H1 (cell line): ENCODE results near the gene NAA16. TPM values are rescaled to one million over a fixed set of nuclear protein-coding genes. Genes with fewer than 3 reads are reported as not detected.

ENCODE experiments used
- CTCF ChIA-PET: fragments of 300-600 bp; sonication (Branson Sonifier 250); formaldehyde crosslinking; loops from one replicate; lab custom pipeline; 2021; ENCODE audit not compliant: partially characterized antibody; lab: Charles Lee
- POLR2A ChIA-PET: fragments of 300-600 bp; sonication (Branson Sonifier 250); formaldehyde crosslinking; loops from one replicate; lab custom pipeline; 2021; ENCODE audit warnings: inconsistent platforms; ENCODE audit not compliant: partially characterized antibody; lab: Charles Lee
- DNase-seq, 2 experiments: peaks; one replicate each; pipeline versions ENCODE4 v3.0.0 to v3.0.0-alpha.2; 2010 to 2022; ENCODE audit warnings: low spot score in 2 of 2, low read depth in 1 of 2, mixed read lengths in 1 of 2
- FAIRE-seq: peaks from 2 replicates; lab custom pipeline; 2011; peaks lifted over from hg19 to GRCh38; lab: Jason Lieb, UNC
- H2AFZ ChIP-seq: 2 replicates; pipeline ENCODE4 v1.8.1; 2012; ENCODE audit warnings: low read length, inconsistent platforms
- H2AK5ac ChIP-seq: 2 replicates; pipeline ENCODE4 v1.6.1; 2013; ENCODE audit warnings: low read depth, low read length
- H2BK120ac ChIP-seq: replicated peaks from 2 replicates; pipeline ENCODE3; 2013; ENCODE audit warnings: low read depth, low read length, inconsistent platforms
- H2BK12ac ChIP-seq: 2 replicates; pipeline ENCODE4 v1.6.1; 2013; ENCODE audit warnings: low read depth, low read length
- H2BK15ac ChIP-seq: 2 replicates; pipeline ENCODE4 v1.6.1; 2013; ENCODE audit warnings: low read length
- H2BK20ac ChIP-seq: 2 replicates; pipeline ENCODE4 v1.6.1; 2013; ENCODE audit warnings: low read length
- H2BK5ac ChIP-seq: 2 replicates; pipeline ENCODE4 v1.6.1; 2013; ENCODE audit warnings: low read depth, low read length
- H3K14ac ChIP-seq: 2 replicates; pipeline ENCODE4 v1.6.1; 2013; ENCODE audit warnings: inconsistent platforms; ENCODE audit not compliant: insufficient read length
- H3K18ac ChIP-seq: 2 replicates; pipeline ENCODE4 v1.6.1; 2013; ENCODE audit warnings: low read length; ENCODE audit errors: extremely low read depth
- H3K23ac ChIP-seq: 2 replicates; pipeline ENCODE4 v1.6.1; 2013; ENCODE audit warnings: inconsistent platforms; ENCODE audit not compliant: insufficient read length
- H3K23me2 ChIP-seq: 2 replicates; pipeline ENCODE4 v1.6.1; 2013; ENCODE audit warnings: low read depth, low read length
- H3K27ac ChIP-seq: 2 replicates; pipeline ENCODE4 v1.6.1; 2011; ENCODE audit warnings: low read depth, low read length, inconsistent platforms
- H3K27me3 ChIP-seq, 4 experiments: replicated peaks in 1 of 4; 1 replicate in 1 of 4; 2 replicates in 3 of 4; pipeline versions ENCODE4 v1.6.1 to v1.8.1; 2011 to 2013; ENCODE audit warnings: low read length in 3 of 4, mild to moderate bottlenecking in 3 of 4, inconsistent platforms in 2 of 4, mixed read lengths in 2 of 4, moderate library complexity in 1 of 4; ENCODE audit not compliant: control insufficient read depth in 3 of 4, insufficient read depth in 3 of 4; ENCODE audit errors: extremely low read depth in 1 of 4
- H3K36me3 ChIP-seq, 4 experiments: 2 replicates each; pipeline versions ENCODE4 v1.6.1 to v1.8.1; 2011 to 2013; ENCODE audit warnings: mild to moderate bottlenecking in 4 of 4, low read length in 3 of 4, moderate library complexity in 2 of 4, control low read depth in 1 of 4, inconsistent platforms in 1 of 4; ENCODE audit not compliant: insufficient read depth in 4 of 4, control insufficient read depth in 2 of 4
- H3K4ac ChIP-seq: replicated peaks from 2 replicates; pipeline ENCODE3; 2013; ENCODE audit warnings: low read length, low read depth, mixed read lengths, inconsistent platforms; ENCODE audit not compliant: insufficient read length
- H3K4me1 ChIP-seq, 4 experiments: replicated peaks in 1 of 4; 1 replicate in 1 of 4; 2 replicates in 3 of 4; pipeline versions ENCODE4 v1.6.1 to v1.8.1; 2011 to 2013; ENCODE audit warnings: low read length in 3 of 4, inconsistent platforms in 2 of 4, mixed read lengths in 1 of 4; ENCODE audit not compliant: insufficient read depth in 4 of 4, control insufficient read depth in 3 of 4
- H3K4me2 ChIP-seq, 2 experiments: 2 replicates each; pipeline versions ENCODE4 v1.6.1 to v1.8.1; 2011 to 2013; ENCODE audit warnings: low read depth in 2 of 2, low read length in 2 of 2, control low read depth in 1 of 2, inconsistent platforms in 1 of 2, mild to moderate bottlenecking in 1 of 2; ENCODE audit not compliant: insufficient read depth in 1 of 2
- H3K4me3 ChIP-seq, 4 experiments: fragments of 200-600, 300-600 bp in 1 of 4; sonication (generic), shearing (Covaris generic), sonication (Bioruptor Twin) in 1 of 4; 2 replicates each; pipeline versions ENCODE4 v1.5.1 to v1.8.1; 2011 to 2016; ENCODE audit warnings: low read length in 4 of 4, low read depth in 3 of 4, control low read depth in 2 of 4, inconsistent platforms in 2 of 4, mild to moderate bottlenecking in 2 of 4, mixed read lengths in 1 of 4, moderate library complexity in 1 of 4; ENCODE audit not compliant: insufficient read depth in 2 of 4; ENCODE audit errors: extremely low read depth in 1 of 4
- H3K56ac ChIP-seq: replicated peaks from 2 replicates; pipeline ENCODE3; 2013; ENCODE audit warnings: low read depth, mild to moderate bottlenecking, mixed read lengths, low read length, inconsistent platforms; ENCODE audit not compliant: insufficient read length
- H3K79me1 ChIP-seq: 2 replicates; pipeline ENCODE4 v1.6.1; 2013; ENCODE audit warnings: low read depth, low read length, control low read depth
- H3K79me2 ChIP-seq, 2 experiments: 2 replicates each; pipeline versions ENCODE4 v1.6.1 to v1.8.1; 2012 to 2013; ENCODE audit warnings: low read length in 2 of 2, mild to moderate bottlenecking in 2 of 2, inconsistent platforms in 1 of 2; ENCODE audit not compliant: insufficient read depth in 2 of 2, control insufficient read depth in 1 of 2
- H3K9ac ChIP-seq, 4 experiments: replicated peaks in 1 of 4; 1 replicate in 1 of 4; 2 replicates in 3 of 4; pipeline versions ENCODE4 v1.6.1 to v1.8.1; 2011 to 2013; ENCODE audit warnings: low read depth in 3 of 4, low read length in 3 of 4, control low read depth in 2 of 4, mild to moderate bottlenecking in 2 of 4, moderate library complexity in 2 of 4, inconsistent platforms in 1 of 4; ENCODE audit errors: extremely low read depth in 1 of 4
- H3K9me3 ChIP-seq, 2 experiments: 2 replicates each; pipeline versions ENCODE4 v1.6.1 to v1.8.1; 2012 to 2013; ENCODE audit warnings: mild to moderate bottlenecking in 2 of 2, moderate library complexity in 2 of 2, control low read depth in 1 of 2, inconsistent platforms in 1 of 2, low read depth in 1 of 2, low read length in 1 of 2, mixed read lengths in 1 of 2; ENCODE audit not compliant: insufficient read depth in 2 of 2
- H4K20me1 ChIP-seq, 2 experiments: replicated peaks in 1 of 2; 2 replicates each; pipeline versions ENCODE3 to v1.8.1; 2011 to 2013; ENCODE audit warnings: inconsistent platforms in 2 of 2, low read length in 2 of 2, mild to moderate bottlenecking in 1 of 2; ENCODE audit not compliant: insufficient read depth in 2 of 2, control insufficient read depth in 1 of 2
- H4K5ac ChIP-seq: 2 replicates; pipeline ENCODE4 v1.6.1; 2013; ENCODE audit warnings: low read length, low read depth, mixed read lengths, inconsistent platforms; ENCODE audit not compliant: insufficient read length
- H4K8ac ChIP-seq: 2 replicates; pipeline ENCODE4 v1.8.0; 2013; ENCODE audit warnings: mild to moderate bottlenecking, moderate library complexity, low read length, inconsistent platforms; ENCODE audit not compliant: insufficient read depth; ENCODE audit errors: extremely low read depth
- H4K91ac ChIP-seq: replicated peaks from 2 replicates; pipeline ENCODE3; 2013; ENCODE audit warnings: low read length, mixed read lengths, inconsistent platforms; ENCODE audit not compliant: insufficient read length
- BACH1 ChIP-seq: IDR thresholded peaks from 2 replicates; pipeline ENCODE4 v1.6.1; 2012; ENCODE audit warnings: low read length, improper control_type of control experiment
- CBX5 ChIP-seq: fragments of 300-800, 300-1000 bp; sonication (generic); IDR thresholded peaks from 2 replicates; pipeline ENCODE4 v1.7.1; 2016; ENCODE audit warnings: antibody characterized with exemption, low read length, low read depth
- CEBPB ChIP-seq: IDR thresholded peaks from 2 replicates; pipeline ENCODE4 v1.6.1; 2012; ENCODE audit warnings: low read depth, low read length
- CREB1 ChIP-seq: IDR thresholded peaks from 2 replicates; pipeline ENCODE4 v1.6.1; 2012; ENCODE audit warnings: inconsistent platforms
- CTBP2 ChIP-seq: IDR thresholded peaks from 2 replicates; pipeline ENCODE4 v1.7.0; 2011; ENCODE audit warnings: borderline replicate concordance, mild to moderate bottlenecking, moderate library complexity, mixed read lengths, low read length; ENCODE audit not compliant: insufficient read depth, insufficient read length
- HDAC6 ChIP-seq: IDR thresholded peaks from one replicate; pipeline ENCODE4 v1.7.1; 2012; ENCODE audit warnings: low read depth, mild to moderate bottlenecking, inconsistent platforms, low read length, moderate library complexity
- NRF1 ChIP-seq: IDR thresholded peaks from 2 replicates; pipeline ENCODE4 v1.6.1; 2011; ENCODE audit warnings: mild to moderate bottlenecking, low read depth, low read length, improper control_type of control experiment
- PHF8 ChIP-seq: fragments of 200-600 bp; sonication (generic); conservative IDR thresholded peaks from 2 replicates; pipeline ENCODE4 v1.7.1; 2012; ENCODE audit warnings: low read depth, mild to moderate bottlenecking, inconsistent platforms, low read length, moderate library complexity
- RFX5 ChIP-seq: IDR thresholded peaks from 2 replicates; pipeline ENCODE4 v1.6.1; 2011; ENCODE audit warnings: low read depth, low read length, improper control_type of control experiment, borderline replicate concordance
- TAF7 ChIP-seq: optimal IDR thresholded peaks from 2 replicates; pipeline ENCODE3; 2011; ENCODE audit warnings: low read depth, mild to moderate bottlenecking, inconsistent platforms, low read length, moderate library complexity, borderline replicate concordance
- WGBS, 2 experiments: shearing (Covaris generic) in 1 of 2; methylation state at CpG; one replicate each; pipeline versions ENCODE4 v1.1.6 to v1.1.7; 2013 to 2015; ENCODE audit warnings: low lambda C conversion rate in 2 of 2, mixed read lengths in 2 of 2, inconsistent platforms in 1 of 2, low coverage in 1 of 2, missing lambda C conversion rate in 1 of 2; ENCODE audit not compliant: insufficient replicate concordance in 2 of 2, insufficient coverage in 1 of 2, insufficient read length in 1 of 2; ENCODE audit errors: extremely low coverage in 1 of 2, missing lambda C conversion rate in 1 of 2; 5-methylcytosine and 5-hydroxymethylcytosine counted together
- polyA plus RNA-seq, 7 experiments: library from polyadenylated mRNA; depleted of rRNA in 3 of 7; stranded (reverse) in 5 of 7; unstranded in 2 of 7; fragments of >200 nt in 5 of 7; fragments of 200-250 nt in 2 of 7; gene quantifications; 1 replicate in 5 of 7; 2 replicates in 1 of 7; 4 replicates in 1 of 7; pipeline versions ENCODE4 v1.2.1 to v1.2.3, GENCODE V29; 2011 to 2013; ENCODE audit warnings: missing spikeins in 2 of 7, mixed read lengths in 2 of 7
- total RNA-seq: library from RNA; stranded (reverse); fragmentation: NEBNext Ultra II Directional; extraction: Animal tissue kit (Norgen Biotek cat#: 25700); gene quantifications from 2 replicates; pipeline ENCODE4 v1.2.1, GENCODE V29; 2021
- TF ChIP-seq, protein P1 (sequence below): IDR thresholded peaks from 2 replicates; pipeline ENCODE4 v1.6.1; 2011; ENCODE audit warnings: low read depth, mild to moderate bottlenecking, low read length; ENCODE audit not compliant: insufficient read depth

NAA16 gene
- total and polyA plus RNA-seq, 2 of the 8 experiments (the other 6 are each of a cell fraction or from before 2014, with no cell fraction given): 11.4 to 40.0 TPM

DNA sequence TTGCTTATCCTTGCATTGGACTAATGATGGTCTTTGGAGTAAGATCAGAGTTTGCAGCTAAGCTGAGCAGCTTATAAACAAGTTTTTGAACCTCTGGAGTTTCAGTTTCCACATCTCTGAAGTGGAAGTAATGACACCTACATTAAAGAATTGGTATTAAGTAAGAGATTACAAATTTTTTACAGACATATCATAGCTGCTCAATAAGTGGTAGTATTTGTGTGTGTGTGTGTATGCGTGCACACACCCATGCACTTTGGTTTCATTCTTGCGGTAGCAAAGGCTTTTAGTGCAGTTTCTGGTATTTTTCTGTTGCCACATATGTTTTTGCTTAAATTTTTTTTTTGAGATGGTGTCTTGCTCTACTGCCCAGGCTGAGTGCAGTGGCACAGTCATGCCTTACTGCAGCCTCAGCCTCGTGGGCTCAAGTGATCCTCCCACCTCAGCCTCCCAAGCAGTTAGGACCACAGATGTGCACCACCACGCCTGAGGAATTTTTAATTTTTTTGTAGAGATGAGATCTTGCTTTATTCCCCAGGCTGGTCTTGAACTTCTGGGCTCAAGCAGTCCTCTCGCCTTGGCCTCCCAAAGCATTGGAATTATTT, 4.5 kb downstream of the NAA16 start:
- H3K4me1 ChIP-seq: peaks cover 2 to 11% (median 4%) of the 10 kb centered on the region in 4 experiments; a peak in 5 of 7 replicates
- no peak overlapping the region for H3K27ac ChIP-seq
- FAIRE-seq: no peak
- H2BK5ac ChIP-seq: no peak overlapping the region
- H3K4ac ChIP-seq: no peak overlapping the region
- peaks cover 36 to 94% of the 10 kb centered on the region in 2 experiments for H3K79me2 ChIP-seq
- no peak overlapping the region for H2AK5ac ChIP-seq
- ChIA-PET POLR2A (interaction anchor here (1.5 kb wide), 1 partner anchor 16 kb away, joined by 5 read pairs; no protein-coding TSS in a partner anchor), CTCF (no interaction called here)
- H3K23ac ChIP-seq: no peak overlapping the region
- H4K20me1 ChIP-seq: peaks cover 19 to 25% of the 10 kb centered on the region in 2 experiments
- no peaks in the 10 kb centered on the region for H3K9me3 ChIP-seq
- no peak overlapping the region for H2BK15ac ChIP-seq
- 94% methylated on average over 5 of the region's 5 CpGs; no CpG with 5 or more reads in 1 of the 2 experiments for WGBS, 2 experiments
- peaks cover 0 to 17% (median under 1%) of the 10 kb centered on the region in 4 experiments; a peak in 3 of 8 replicates for H3K36me3 ChIP-seq
- H4K5ac ChIP-seq: no peak overlapping the region
- H3K23me2 ChIP-seq: peaks cover 4% of the 10 kb centered on the region; the same call in 1 of the 2 replicates
- no peak overlapping the region for H2BK12ac ChIP-seq
- H3K4me3 ChIP-seq: peak overlapping the region in 1 of 4 experiments; percentile 86; a peak in 1 of 8 replicates
- no peak overlapping the region for H2AFZ ChIP-seq
- no peak overlapping the region for H3K9ac ChIP-seq
- H3K14ac ChIP-seq: no peak overlapping the region
- H2BK20ac ChIP-seq: no peak overlapping the region
- H3K4me2 ChIP-seq: peak overlapping the region; percentile 35 to 73
- H3K27me3 ChIP-seq: no peaks in the 10 kb centered on the region
- no peaks in the 10 kb centered on the region; the same call in 1 of the 2 replicates for H3K79me1 ChIP-seq
- H3K18ac ChIP-seq: no peak overlapping the region
- no peak for DNase-seq
- no peak overlapping the region for H4K8ac ChIP-seq
- H4K91ac ChIP-seq: no peak overlapping the region
- H3K56ac ChIP-seq: no peak overlapping the region
- no peak overlapping the region for H2BK120ac ChIP-seq
- TF ChIP-seq CEBPB (no peak), BACH1 (no peak), TAF7 (no peak), PHF8 (no peak), CBX5 (no peak), CTBP2 (no peak), RFX5 (no peak), HDAC6 (no peak), NRF1 (no peak), CREB1 (no peak)
- TF ChIP-seq, protein P1, sequence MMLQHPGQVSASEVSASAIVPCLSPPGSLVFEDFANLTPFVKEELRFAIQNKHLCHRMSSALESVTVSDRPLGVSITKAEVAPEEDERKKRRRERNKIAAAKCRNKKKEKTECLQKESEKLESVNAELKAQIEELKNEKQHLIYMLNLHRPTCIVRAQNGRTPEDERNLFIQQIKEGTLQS: no peak
